ENCODE results near the gene DOCK4.

The DOCK4 gene

GRCh38 chr7:111987886-111988285 lies 218.3 kb downstream of the DOCK4 start:
- no peak for TF ChIP-seq CTCF (IDR thresholded peaks at IDR 0.05; ENCODE audit: unreplicated experiment in 3 of 3)
- H3K36me3 Mint-ChIP-seq (ENCODE audit: low read depth): peaks cover 74% of the 10 kb centered on the region
- no peaks in the 10 kb centered on the region for H3K9me3 Mint-ChIP-seq
- no peaks in the 10 kb centered on the region for H3K27me3 Mint-ChIP-seq (ENCODE audit: low read depth)
- no peak overlapping the region for H3K27ac Mint-ChIP-seq
- H3K4me1 Mint-ChIP-seq: peaks cover 9% of the 10 kb centered on the region
- H3K4me3 Mint-ChIP-seq: no peak overlapping the region

GRCh38 chr7:111987115-111987826 lies 218.9 kb downstream of the DOCK4 start:
- H3K4me1 Mint-ChIP-seq: peaks cover 11% of the 10 kb centered on the region
- H3K36me3 Mint-ChIP-seq (ENCODE audit: low read depth): peaks cover 78% of the 10 kb centered on the region
- H3K9me3 Mint-ChIP-seq: no peaks in the 10 kb centered on the region
- no peak for TF ChIP-seq CTCF (IDR thresholded peaks at IDR 0.05; ENCODE audit: unreplicated experiment in 3 of 3)
- H3K27me3 Mint-ChIP-seq (ENCODE audit: low read depth): no peaks in the 10 kb centered on the region
- H3K27ac Mint-ChIP-seq: no peak overlapping the region
- no peak overlapping the region for H3K4me3 Mint-ChIP-seq

- no peak overlapping the region for H3K4me3 Mint-ChIP-seq
- no peak for TF ChIP-seq CTCF (IDR thresholded peaks at IDR 0.05; ENCODE audit: unreplicated experiment in 3 of 3)
- H3K27ac Mint-ChIP-seq: no peak overlapping the region
- H3K36me3 Mint-ChIP-seq (ENCODE audit: low read depth): peaks cover 85% of the 10 kb centered on the region
- peaks cover 11% of the 10 kb centered on the region for H3K4me1 Mint-ChIP-seq
- no peaks in the 10 kb centered on the region for H3K9me3 Mint-ChIP-seq
- no peaks in the 10 kb centered on the region for H3K27me3 Mint-ChIP-seq (ENCODE audit: low read depth)
These were observed 219.6 kb downstream of the DOCK4 start for GRCh38 chr7:111986601-111987000.

- Mint-ChIP-seq H3K27me3 (ENCODE audit: low read depth) (no peaks in the 10 kb centered on the region), H3K27ac (no peak overlapping the region), H3K9me3 (no peaks in the 10 kb centered on the region), H3K4me3 (no peak overlapping the region), H3K4me1 (peaks cover 10% of the 10 kb centered on the region), H3K36me3 (ENCODE audit: low read depth) (peaks cover 86% of the 10 kb centered on the region)
- no peak for TF ChIP-seq CTCF (IDR thresholded peaks at IDR 0.05; ENCODE audit: unreplicated experiment in 3 of 3)
These were observed 220.4 kb downstream of the DOCK4 start for GRCh38 chr7:111985798-111986197.

- TF ChIP-seq CTCF (IDR thresholded peaks at IDR 0.05; ENCODE audit: unreplicated experiment in 3 of 3): no peak
- no peaks in the 10 kb centered on the region for H3K27me3 Mint-ChIP-seq (ENCODE audit: low read depth)
- H3K27ac Mint-ChIP-seq: peak overlapping the region in 1 of 3 experiments; percentile 13
These were observed 223.4 kb downstream of the DOCK4 start for GRCh38 chr7:111982804-111983203.

GRCh38 chr7:111982133-111982532 lies 224.1 kb downstream of the DOCK4 start:
- H3K4me1 Mint-ChIP-seq: peaks cover 5% of the 10 kb centered on the region
- peaks cover 54% of the 10 kb centered on the region for H3K36me3 Mint-ChIP-seq (ENCODE audit: low read depth)
- no peak overlapping the region for H3K27ac Mint-ChIP-seq
- H3K27me3 Mint-ChIP-seq (ENCODE audit: low read depth): no peaks in the 10 kb centered on the region
- no peak overlapping the region for H3K4me3 Mint-ChIP-seq
- TF ChIP-seq CTCF (IDR thresholded peaks at IDR 0.05; ENCODE audit: unreplicated experiment in 3 of 3): no peak
- no peaks in the 10 kb centered on the region for H3K9me3 Mint-ChIP-seq

More at GRCh38 chr7:111982804-111983203, 223.4 kb downstream of the DOCK4 start:
- peaks cover 61% of the 10 kb centered on the region for H3K36me3 Mint-ChIP-seq (ENCODE audit: low read depth)
- H3K4me3 Mint-ChIP-seq: no peak overlapping the region
- H3K9me3 Mint-ChIP-seq: no peaks in the 10 kb centered on the region
- peaks cover 5% of the 10 kb centered on the region for H3K4me1 Mint-ChIP-seq
